NCI-H345 treated with DMSO at 0.1 percent for 48 hours (cell line): Measurements from ENCODE around the gene ANKRD18A.

Experiments
- DNase-seq: peaks from one replicate; lab custom pipeline; 2025; ENCODE audit not compliant: unreplicated experiment; lab: John Stamatoyannopoulos, UW

Gene ANKRD18A

GRCh38 chr9:38620483-38621433 lies at the start of gene ANKRD18A:
TSS of gene ANKRD18A (minus strand) at chr9:38620596. CDS start at chr9:38620285, 311 bp downstream.
- DNase-seq = peak; percentile 81

- no peak for DNase-seq
These were observed 48.5 kb upstream of the ANKRD18A start for GRCh38 chr9:38668791-38669466.

- DNase-seq = no peak
These were observed 42.6 kb upstream of the ANKRD18A start for GRCh38 chr9:38662763-38663593.

- DNase-seq = no peak
These were observed 39.1 kb upstream of the ANKRD18A start for GRCh38 chr9:38659538-38659937.

- DNase-seq = no peak
These were observed 36.5 kb upstream of the ANKRD18A start for GRCh38 chr9:38656896-38657295.

- DNase-seq = no peak
These were observed 32.1 kb upstream of the ANKRD18A start for GRCh38 chr9:38652486-38652885.

- DNase-seq = no peak
These were observed 31.6 kb upstream of the ANKRD18A start for GRCh38 chr9:38652044-38652443.

- no peak for DNase-seq
These were observed 31.1 kb upstream of the ANKRD18A start for GRCh38 chr9:38651400-38652042.

GRCh38 chr9:38650564-38650963 lies 30.2 kb upstream of the ANKRD18A start:
- DNase-seq = no peak

- no peak for DNase-seq
These were observed 29.5 kb upstream of the ANKRD18A start for GRCh38 chr9:38649731-38650363.

GRCh38 chr9:38644601-38645000 lies 24.2 kb upstream of the ANKRD18A start:
- DNase-seq = no peak

GRCh38 chr9:38643815-38644173 lies 23.4 kb upstream of the ANKRD18A start:
- no peak for DNase-seq

- no peak for DNase-seq
These were observed 22.8 kb upstream of the ANKRD18A start for GRCh38 chr9:38642951-38643814.

GRCh38 chr9:38641985-38642864 lies 21.8 kb upstream of the ANKRD18A start:
- peak; percentile 38 for DNase-seq

- no peak for DNase-seq
These were observed 20.7 kb upstream of the ANKRD18A start for GRCh38 chr9:38641142-38641541.

GRCh38 chr9:38639577-38639940 lies 19.2 kb upstream of the ANKRD18A start:
- DNase-seq = no peak

- DNase-seq = no peak
These were observed 18.6 kb upstream of the ANKRD18A start for GRCh38 chr9:38638881-38639576.

GRCh38 chr9:38634315-38634714 lies 13.9 kb upstream of the ANKRD18A start:
- no peak for DNase-seq
